Jurkat, Clone E6-1 (cell line): ENCODE results near the gene EXOC6B.

ENCODE experiments used
- DNase-seq: peaks from one replicate; pipeline ENCODE4 v3.0.0-alpha.2; 2011; ENCODE audit warnings: low read depth, low spot score
- H3K4me3 ChIP-seq: 2 replicates; pipeline ENCODE4 v1.5.1; 2011; ENCODE audit warnings: mild to moderate bottlenecking, low read length, control low read depth, moderate library complexity

The EXOC6B gene

GRCh38 chr2:72182547-72182946 lies 643.3 kb downstream of the EXOC6B start:
- no peak overlapping the region for H3K4me3 ChIP-seq
- DNase-seq, result no peak

GRCh38 chr2:72181616-72182015 lies 644.2 kb downstream of the EXOC6B start:
- no peak for DNase-seq
- no peak overlapping the region for H3K4me3 ChIP-seq

GRCh38 chr2:72180351-72180750 lies 645.5 kb downstream of the EXOC6B start:
- no peak overlapping the region for H3K4me3 ChIP-seq
- DNase-seq, result no peak

GRCh38 chr2:72178551-72178950 lies 647.3 kb downstream of the EXOC6B start:
- DNase-seq, result no peak
- H3K4me3 ChIP-seq, result no peak overlapping the region

GRCh38 chr2:72176281-72176680 lies 649.6 kb downstream of the EXOC6B start:
- DNase-seq, result no peak
- H3K4me3 ChIP-seq, result no peak overlapping the region

- H3K4me3 ChIP-seq, result no peak overlapping the region
- no peak for DNase-seq
These were observed 650.2 kb downstream of the EXOC6B start for GRCh38 chr2:72175636-72176035.

- no peak overlapping the region for H3K4me3 ChIP-seq
- DNase-seq, result no peak
These were observed 652.1 kb downstream of the EXOC6B start for GRCh38 chr2:72173640-72174321.

GRCh38 chr2:72172478-72172877 lies 653.4 kb downstream of the EXOC6B start:
- H3K4me3 ChIP-seq, result no peak overlapping the region
- peak; percentile 18 for DNase-seq

- no peak for DNase-seq
These were observed 659.6 kb downstream of the EXOC6B start for GRCh38 chr2:72166279-72166678.

GRCh38 chr2:72165792-72166191 lies 660.0 kb downstream of the EXOC6B start:
- no peak for DNase-seq

More at GRCh38 chr2:72166279-72166678, 659.6 kb downstream of the EXOC6B start:
- H3K4me3 ChIP-seq, result no peak overlapping the region

GRCh38 chr2:72162574-72162973 lies 663.3 kb downstream of the EXOC6B start:
- no peak overlapping the region for H3K4me3 ChIP-seq
- no peak for DNase-seq

More at GRCh38 chr2:72165792-72166191, 660.0 kb downstream of the EXOC6B start:
- H3K4me3 ChIP-seq, result no peak overlapping the region

GRCh38 chr2:72159211-72159993 lies 666.4 kb downstream of the EXOC6B start:
- DNase-seq, result no peak
- H3K4me3 ChIP-seq, result no peak overlapping the region

GRCh38 chr2:72157871-72158771 lies 667.7 kb downstream of the EXOC6B start:
- no peak for DNase-seq
- H3K4me3 ChIP-seq, result no peak overlapping the region

- no peak overlapping the region for H3K4me3 ChIP-seq
- DNase-seq, result no peak
These were observed 669.0 kb downstream of the EXOC6B start for GRCh38 chr2:72156872-72157271.

GRCh38 chr2:72155737-72156136 lies 670.1 kb downstream of the EXOC6B start:
- DNase-seq, result no peak
- H3K4me3 ChIP-seq, result no peak overlapping the region

GRCh38 chr2:72155151-72155550 lies 670.7 kb downstream of the EXOC6B start:
- DNase-seq, result no peak
- no peak overlapping the region for H3K4me3 ChIP-seq

- no peak overlapping the region for H3K4me3 ChIP-seq
- DNase-seq, result no peak
These were observed 671.4 kb downstream of the EXOC6B start for GRCh38 chr2:72154386-72154975.

- no peak overlapping the region for H3K4me3 ChIP-seq
- DNase-seq, result no peak
These were observed 671.9 kb downstream of the EXOC6B start for GRCh38 chr2:72153924-72154323.
